Measurements from ENCODE around the gene DDX1.

The DDX1 gene

DNA sequence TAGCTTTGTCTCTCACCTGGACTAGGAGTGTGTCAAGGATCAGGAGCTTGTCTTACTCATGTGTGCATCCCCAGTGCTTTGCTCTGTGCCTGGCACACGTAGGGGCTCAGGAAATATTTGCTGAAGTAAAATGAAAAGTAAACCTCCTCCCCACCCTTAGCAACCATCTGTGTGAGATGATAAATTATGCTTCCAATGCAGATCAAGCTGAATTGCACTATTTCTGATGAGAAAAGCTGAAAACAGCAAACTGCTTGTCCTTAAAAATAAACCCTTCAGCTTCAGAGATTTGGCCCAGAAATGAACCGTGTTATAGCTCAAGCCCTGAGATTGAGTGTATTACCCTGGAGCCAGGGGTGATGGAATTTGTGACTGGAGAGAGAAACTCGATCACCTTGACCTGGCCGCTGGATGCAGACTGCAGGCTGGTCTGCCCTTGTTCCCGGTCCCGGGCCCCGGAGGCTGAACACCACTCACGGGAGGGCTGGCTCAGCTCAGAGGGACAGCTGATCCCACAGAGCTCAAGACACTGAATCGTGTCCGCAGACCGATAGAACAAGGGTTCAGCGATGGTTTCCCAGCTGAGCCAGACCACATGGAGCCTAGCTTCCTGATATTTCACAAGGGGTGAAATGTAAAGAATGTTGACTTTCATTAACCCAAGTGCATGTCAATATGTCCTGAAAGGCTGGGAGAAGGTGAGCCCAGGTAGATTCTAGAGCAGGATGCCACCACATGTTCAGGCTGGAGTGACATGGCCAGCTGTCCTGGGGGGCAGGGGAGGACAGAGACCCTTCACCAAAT lies 50.5 kb downstream of the DDX1 start:
- TF ChIP-seq, protein P1, sequence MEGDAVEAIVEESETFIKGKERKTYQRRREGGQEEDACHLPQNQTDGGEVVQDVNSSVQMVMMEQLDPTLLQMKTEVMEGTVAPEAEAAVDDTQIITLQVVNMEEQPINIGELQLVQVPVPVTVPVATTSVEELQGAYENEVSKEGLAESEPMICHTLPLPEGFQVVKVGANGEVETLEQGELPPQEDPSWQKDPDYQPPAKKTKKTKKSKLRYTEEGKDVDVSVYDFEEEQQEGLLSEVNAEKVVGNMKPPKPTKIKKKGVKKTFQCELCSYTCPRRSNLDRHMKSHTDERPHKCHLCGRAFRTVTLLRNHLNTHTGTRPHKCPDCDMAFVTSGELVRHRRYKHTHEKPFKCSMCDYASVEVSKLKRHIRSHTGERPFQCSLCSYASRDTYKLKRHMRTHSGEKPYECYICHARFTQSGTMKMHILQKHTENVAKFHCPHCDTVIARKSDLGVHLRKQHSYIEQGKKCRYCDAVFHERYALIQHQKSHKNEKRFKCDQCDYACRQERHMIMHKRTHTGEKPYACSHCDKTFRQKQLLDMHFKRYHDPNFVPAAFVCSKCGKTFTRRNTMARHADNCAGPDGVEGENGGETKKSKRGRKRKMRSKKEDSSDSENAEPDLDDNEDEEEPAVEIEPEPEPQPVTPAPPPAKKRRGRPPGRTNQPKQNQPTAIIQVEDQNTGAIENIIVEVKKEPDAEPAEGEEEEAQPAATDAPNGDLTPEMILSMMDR (IDR thresholded peaks at IDR 0.05; ENCODE audit: control insufficient read depth, insufficient read depth, low read depth, low read length, missing control alignments): no peak
- H3K4me3 ChIP-seq (ENCODE audit: control insufficient read depth, low read depth, low read length): no peak overlapping the region
- DNase-seq (ENCODE audit: low read depth): no peak

DNA sequence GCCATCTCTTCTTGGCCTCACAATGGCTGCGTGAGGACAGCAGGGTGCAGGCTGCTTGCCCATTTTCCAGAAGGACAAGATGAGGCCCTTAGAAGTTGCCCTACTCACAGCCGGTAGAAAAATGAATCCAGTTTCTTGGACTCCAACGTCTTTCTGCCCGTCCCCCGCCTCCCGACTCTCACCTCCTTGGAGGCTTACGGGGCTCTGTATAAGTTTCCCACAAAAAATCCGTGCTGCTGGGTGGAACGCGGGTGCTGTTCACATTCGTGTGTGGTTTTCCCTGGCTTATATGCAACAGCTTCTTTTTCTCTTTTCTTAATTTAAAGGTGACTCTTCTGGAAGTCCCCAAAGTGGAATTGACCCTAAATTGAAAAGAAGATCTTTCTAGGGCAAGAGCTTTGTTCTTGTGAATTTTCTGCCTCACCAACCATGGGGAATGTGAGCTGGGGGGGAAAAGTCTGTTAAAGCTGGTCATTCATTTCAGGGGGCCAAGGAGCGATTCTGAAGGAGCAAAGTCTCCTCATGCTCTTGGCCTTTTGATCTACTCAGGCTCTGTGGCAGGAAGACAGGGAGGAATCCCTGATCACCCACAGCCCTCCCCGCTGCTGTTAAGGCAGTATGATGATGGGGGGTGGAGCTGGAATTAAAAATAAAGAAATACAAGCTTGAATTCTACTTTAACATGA lies 51.3 kb downstream of the DDX1 start:
- TF ChIP-seq, protein P1 (IDR thresholded peaks at IDR 0.05; ENCODE audit: control insufficient read depth, insufficient read depth, low read depth, low read length, missing control alignments): no peak
- no peak overlapping the region for H3K4me3 ChIP-seq (ENCODE audit: control insufficient read depth, low read depth, low read length)
- DNase-seq (ENCODE audit: low read depth): no peak

DNA sequence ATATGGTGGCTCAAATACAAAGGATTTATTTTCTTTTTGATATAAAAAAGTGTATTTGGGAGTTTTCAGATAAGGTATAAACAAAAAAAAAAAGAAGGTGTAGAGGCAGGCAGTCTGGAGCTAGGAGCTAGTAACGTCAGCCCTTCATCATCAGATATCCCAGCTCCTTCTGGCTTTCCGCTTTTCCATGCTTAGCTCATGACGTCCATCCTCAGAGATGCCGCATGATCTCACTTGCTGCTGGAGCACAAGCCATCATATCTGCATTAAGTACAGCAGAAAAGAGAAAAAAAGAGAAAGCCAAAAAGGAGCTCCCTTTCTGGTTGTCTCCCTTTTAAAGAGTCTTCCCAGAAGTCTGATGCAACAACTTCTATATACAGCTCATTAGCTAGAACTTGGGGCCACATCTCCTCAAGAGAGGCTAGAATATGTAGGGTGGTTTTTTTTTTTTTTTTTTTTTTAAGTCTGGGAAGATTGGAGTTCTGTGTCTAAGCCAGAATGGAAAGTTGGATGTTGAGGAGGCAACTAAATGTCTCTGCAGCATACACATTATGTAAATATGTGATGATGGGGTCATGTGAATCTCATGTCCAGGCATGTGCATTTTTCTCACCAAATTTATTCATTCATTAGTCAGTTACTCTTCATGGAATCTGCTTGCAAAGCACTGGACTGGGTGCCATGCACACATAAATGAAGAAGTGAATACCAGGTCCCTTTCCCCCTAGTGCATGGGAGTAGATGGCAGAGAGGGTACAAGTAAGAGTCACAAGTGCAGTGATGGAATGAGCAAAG lies 52.3 kb downstream of the DDX1 start:
- H3K4me3 ChIP-seq (ENCODE audit: control insufficient read depth, low read depth, low read length): no peak overlapping the region
- TF ChIP-seq, protein P1 (IDR thresholded peaks at IDR 0.05; ENCODE audit: control insufficient read depth, insufficient read depth, low read depth, low read length, missing control alignments): no peak
- no peak for DNase-seq (ENCODE audit: low read depth)

DNA sequence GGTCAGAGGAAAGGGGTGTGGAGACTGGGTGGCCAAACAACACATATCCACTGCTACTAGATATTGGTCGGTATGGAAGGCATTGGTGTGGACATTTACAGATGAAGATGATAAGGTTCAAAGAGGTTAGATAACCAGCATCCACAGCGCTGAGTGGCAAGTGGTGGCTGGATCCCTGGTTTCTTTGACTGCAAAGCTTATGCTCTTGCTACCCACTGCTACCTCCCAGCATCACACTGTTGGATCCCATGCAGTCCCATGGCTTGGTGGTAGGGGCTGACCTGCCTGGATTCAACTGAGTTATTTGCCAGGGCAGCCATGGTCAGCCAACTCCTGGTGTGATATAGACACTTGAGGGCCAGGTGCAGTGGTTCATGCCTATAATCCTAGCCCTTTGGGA lies 53.6 kb downstream of the DDX1 start:
- DNase-seq (ENCODE audit: low read depth): no peak
- TF ChIP-seq, protein P1 (IDR thresholded peaks at IDR 0.05; ENCODE audit: control insufficient read depth, insufficient read depth, low read depth, low read length, missing control alignments): no peak
- H3K4me3 ChIP-seq (ENCODE audit: control insufficient read depth, low read depth, low read length): no peak overlapping the region

DNA sequence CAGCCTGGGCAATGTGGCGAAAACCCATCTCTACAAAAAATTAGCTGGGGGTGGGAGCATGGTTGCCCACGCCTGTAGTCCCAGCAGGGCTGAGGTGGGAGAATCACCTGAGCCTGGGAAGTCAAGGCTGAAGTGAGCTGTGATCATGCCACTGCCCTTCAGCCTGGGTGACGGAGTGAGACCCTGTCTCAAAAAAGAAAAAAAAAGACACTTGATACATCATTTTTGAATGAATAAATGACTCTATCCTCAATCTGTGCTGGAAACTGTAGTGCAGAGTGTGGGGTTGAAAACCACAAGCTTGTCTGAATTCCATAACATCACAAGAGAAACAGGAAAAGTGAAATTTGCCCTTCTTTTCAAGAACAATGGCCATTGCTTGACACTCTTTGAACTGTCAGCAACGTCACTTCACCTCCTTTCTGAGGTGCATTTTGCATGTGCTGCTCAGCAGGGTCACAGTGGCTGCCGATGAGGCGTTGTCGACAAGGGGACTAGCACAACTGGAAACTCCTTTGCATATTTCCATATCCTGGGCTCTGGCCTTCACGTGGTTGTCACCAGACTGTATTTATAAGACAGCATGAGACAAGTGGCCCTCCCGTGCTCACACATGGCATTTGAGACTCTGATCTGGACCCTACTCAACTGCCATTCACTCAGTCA lies 54.2 kb downstream of the DDX1 start:
- no peak overlapping the region for H3K4me3 ChIP-seq (ENCODE audit: control insufficient read depth, low read depth, low read length)
- TF ChIP-seq, protein P1 (IDR thresholded peaks at IDR 0.05; ENCODE audit: control insufficient read depth, insufficient read depth, low read depth, low read length, missing control alignments): no peak
- no peak for DNase-seq (ENCODE audit: low read depth)

DNA sequence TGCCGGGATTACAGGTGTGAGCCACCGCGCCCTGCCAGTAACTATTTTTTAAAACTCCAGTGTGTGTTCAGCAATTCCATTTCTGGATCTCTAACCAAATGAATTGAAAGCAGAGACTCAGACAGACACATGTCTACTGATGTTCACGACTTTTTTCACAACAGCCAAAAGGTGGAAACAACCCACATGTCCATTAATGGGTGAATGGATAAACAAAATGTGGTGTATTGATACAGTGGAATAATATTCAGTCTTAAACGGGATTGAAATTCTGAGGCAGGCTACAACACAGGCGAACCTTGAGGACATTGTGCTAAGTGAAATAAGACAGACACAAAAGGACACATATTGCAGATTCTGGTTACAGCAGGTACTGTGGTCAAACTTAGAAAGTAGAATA lies 55.0 kb downstream of the DDX1 start:
- H3K4me3 ChIP-seq (ENCODE audit: control insufficient read depth, low read depth, low read length): no peak overlapping the region
- TF ChIP-seq, protein P1 (IDR thresholded peaks at IDR 0.05; ENCODE audit: control insufficient read depth, insufficient read depth, low read depth, low read length, missing control alignments): no peak
- DNase-seq (ENCODE audit: low read depth): no peak

All from AG09309 (cell line).